HEK293 (cell line): Measurements from ENCODE around the gene FSTL4.

Experiments
- ZNF274 ChIP-seq, 2 experiments: fragments of 200-500 bp in 1 of 2; fragments of 450-650 bp in 1 of 2; sonication (Bioruptor generic) in 1 of 2; formaldehyde crosslinking in 1 of 2; IDR thresholded peaks; 2 replicates each; pipeline versions ENCODE4 v1.5.1 to v1.6.1; 2014 to 2016; ENCODE audit warnings: borderline replicate concordance in 1 of 2, inconsistent platforms in 1 of 2, low read length in 1 of 2, missing biosample characterization in 1 of 2, missing genetic modification characterization in 1 of 2
- ZNF473 ChIP-seq: fragments of 450-650 bp; formaldehyde crosslinking; IDR thresholded peaks from 2 replicates; pipeline ENCODE4 v1.5.1; 2017; ENCODE audit warnings: missing biosample characterization, missing genetic modification characterization
- ZNF707 ChIP-seq: fragments of 450-650 bp; formaldehyde crosslinking; IDR thresholded peaks from 2 replicates; pipeline ENCODE4 v1.5.1; 2016; ENCODE audit warnings: missing biosample characterization, missing genetic modification characterization

DNA sequence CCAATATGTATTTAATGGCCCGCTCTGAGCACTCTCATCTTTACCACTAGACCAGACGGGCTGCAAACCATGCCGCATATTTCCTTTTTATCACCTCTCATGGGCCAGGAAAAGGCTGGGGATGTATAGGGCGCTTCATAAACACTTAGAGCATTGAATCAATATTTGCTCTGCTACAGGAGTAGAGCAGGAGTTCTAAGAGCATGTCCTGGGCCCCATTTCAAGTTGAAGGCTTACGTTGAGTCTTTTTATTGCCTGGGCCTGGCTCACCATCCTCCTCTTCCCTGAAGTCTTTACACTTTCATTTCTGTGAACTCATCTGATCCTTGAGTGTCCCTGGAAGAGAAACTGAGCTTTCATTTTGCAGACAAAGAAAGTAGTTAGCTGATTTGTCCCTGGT lies 112.4 kb downstream of the FSTL4 start:
- TF ChIP-seq ZNF274 (IDR thresholded peaks at IDR 0.05; ENCODE audit: low read length) = no peak
- no peak for TF ChIP-seq ZNF274 (tag by site-specific recombination; IDR thresholded peaks at IDR 0.05; ENCODE audit: borderline replicate concordance)
- TF ChIP-seq ZNF707 (tag by site-specific recombination) = no peak
- TF ChIP-seq ZNF473 = no peak
